ENCODE data around the gene SLC6A18.
"Not testable (repeated sequence)": the region's sequence is repeated elsewhere in the genome, so short reads cannot be mapped to it uniquely, and the experiment has no call there.

The SLC6A18 gene

DNA sequence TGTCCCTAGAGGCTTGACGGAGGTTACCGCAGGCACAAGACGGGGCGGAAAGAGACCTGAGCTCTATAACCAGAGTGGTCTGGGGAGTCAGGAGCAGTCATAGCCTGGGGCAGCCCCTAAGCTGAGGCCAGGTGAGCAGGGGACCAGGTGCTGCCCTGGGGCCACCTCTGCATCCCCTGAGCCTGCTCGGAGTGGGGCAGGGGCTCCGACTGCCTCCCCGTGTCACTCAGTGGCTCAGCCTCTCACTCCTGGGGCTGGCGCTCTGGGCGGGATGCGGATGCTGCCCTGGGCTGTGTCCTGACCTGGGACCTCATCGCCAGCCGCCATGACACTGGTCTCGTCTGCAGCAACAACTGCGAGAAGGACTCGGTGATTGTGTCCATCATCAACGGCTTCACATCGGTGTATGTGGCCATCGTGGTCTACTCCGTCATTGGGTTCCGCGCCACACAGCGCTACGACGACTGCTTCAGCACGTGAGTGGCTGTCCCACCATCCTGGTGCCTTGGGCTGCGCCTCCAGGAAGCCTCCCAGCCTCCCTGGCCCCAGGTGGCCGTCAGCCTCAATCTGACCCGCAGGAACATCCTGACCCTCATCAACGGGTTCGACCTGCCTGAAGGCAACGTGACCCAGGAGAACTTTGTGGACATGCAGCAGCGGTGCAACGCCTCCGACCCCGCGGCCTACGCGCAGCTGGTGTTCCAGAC lies 8.8 kb upstream of the SLC6A18 start:
- no peak for DNase-seq (ENCODE audit: low spot score)

DNA sequence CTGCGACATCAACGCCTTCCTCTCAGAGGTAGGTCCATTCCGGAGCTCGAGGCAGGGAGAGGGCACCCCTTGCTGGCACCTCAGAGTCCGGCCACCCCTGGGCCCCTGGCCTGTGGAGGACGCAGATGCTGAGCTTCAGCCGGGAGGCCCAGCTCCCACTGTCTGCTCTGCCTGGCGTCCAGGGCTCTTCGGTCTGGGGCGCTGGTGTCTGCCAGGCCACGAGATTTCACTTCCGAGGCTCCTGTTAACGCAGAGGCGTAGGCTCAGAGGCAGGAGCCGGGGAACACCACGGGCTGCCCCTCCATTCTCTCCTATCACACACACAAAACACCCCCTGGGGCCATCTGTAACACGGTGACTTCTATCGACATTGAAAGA lies 8.3 kb upstream of the SLC6A18 start:
- no peak for DNase-seq (ENCODE audit: low spot score)

DNA sequence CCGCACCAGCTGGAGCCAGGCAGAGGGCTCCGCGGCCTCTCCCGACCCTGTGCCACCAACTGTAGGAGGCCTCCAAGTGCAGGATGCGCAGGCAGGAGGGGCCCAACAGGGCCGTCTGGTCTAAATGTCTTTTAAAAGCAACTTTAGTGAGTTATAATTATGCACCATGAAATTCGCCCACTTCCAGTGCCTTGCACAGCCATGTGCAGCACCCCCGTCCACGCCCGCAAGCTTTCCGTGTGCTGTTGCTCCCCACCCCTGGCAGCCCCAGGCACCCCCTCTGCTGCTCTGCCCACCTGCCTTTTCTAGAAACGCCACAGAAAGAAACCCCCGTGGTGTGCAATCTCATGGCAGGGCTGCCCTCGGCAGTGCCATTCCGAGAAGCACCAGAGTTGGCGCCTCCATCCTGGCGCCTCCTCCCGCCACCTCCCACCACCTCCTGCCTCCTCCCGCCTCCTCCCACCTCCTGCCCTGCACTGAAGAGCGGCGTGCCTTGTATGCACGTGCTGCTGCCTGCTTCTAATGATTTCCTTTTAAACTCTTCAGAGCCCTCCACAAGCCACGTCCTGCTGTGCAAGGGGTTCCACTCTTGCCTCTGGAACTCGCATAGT lies 7.5 kb upstream of the SLC6A18 start:
- no peak for DNase-seq (ENCODE audit: low spot score)

GRCh38 chr5:1218351-1219080 lies 6.7 kb upstream of the SLC6A18 start:
- no peak for DNase-seq (ENCODE audit: low spot score)

GRCh38 chr5:1219098-1219767 lies 5.9 kb upstream of the SLC6A18 start:
- DNase-seq (ENCODE audit: low spot score) = no peak

DNA sequence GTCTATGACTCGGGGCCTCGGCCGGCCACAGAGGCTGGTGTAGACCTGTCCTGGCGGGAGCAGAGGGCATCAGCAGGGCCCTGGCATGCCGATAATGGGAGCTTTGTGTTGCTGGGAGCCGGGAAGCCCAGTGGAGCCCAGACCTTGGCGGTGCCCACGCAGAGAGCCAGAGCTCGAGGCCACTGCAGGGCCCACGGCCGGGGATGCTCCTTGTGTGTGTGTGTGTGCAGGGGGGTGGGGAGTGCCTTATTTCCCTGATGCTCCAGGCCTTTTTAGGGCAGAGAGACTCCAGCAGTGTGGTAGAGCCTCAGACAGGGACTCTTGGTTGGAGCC lies 5.4 kb upstream of the SLC6A18 start:
- DNase-seq (ENCODE audit: low spot score) = no peak

GRCh38 chr5:1220351-1220750 lies 4.8 kb upstream of the SLC6A18 start:
- no peak for DNase-seq (ENCODE audit: low spot score)

- no peak for DNase-seq (ENCODE audit: low spot score)
Measured at GRCh38 chr5:1220831-1221230, 4.3 kb upstream of the SLC6A18 start.

DNA sequence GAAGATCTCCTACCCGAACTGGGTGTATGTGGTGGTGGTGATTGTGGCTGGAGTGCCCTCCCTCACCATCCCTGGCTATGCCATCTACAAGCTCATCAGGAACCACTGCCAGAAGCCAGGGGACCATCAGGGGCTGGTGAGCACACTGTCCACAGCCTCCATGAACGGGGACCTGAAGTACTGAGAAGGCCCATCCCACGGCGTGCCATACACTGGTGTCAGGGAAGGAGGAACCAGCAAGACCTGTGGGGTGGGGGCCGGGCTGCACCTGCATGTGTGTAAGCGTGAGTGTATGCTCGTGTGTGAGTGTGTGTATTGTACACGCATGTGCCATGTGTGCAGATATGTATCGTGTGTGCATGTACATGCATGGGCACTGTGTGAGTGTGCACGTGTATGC lies 3.5 kb upstream of the SLC6A18 start:
- no peak for DNase-seq (ENCODE audit: low spot score)

DNA sequence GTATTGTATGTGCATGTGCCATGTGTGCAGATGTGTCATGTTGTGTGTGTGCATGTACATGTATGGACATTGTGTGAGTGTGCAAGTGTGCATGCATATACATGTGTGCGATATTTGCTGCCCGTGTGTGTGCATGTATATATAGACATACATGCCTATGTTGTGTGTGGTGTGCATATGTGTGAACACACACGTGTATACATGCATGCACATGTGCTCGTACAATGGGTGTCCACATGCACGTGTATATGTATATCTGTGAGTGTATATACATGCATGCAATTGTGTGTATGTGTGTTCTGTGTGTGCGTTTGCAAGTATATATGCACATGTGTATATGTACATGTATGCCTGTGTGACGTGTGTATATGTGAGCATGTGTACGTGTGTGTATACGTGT lies 3.0 kb upstream of the SLC6A18 start:
- DNase-seq (ENCODE audit: low spot score) = no peak

GRCh38 chr5:1222621-1223277 lies 2.4 kb upstream of the SLC6A18 start:
- no peak for DNase-seq (ENCODE audit: low spot score)

- DNase-seq (ENCODE audit: low spot score) = no peak
Measured at GRCh38 chr5:1223278-1223670, 1.9 kb upstream of the SLC6A18 start.

- DNase-seq (ENCODE audit: low spot score) = no peak
Measured at GRCh38 chr5:1224631-1225030, 550 bp upstream of the SLC6A18 start.

GRCh38 chr5:1226231-1226630 lies 1.1 kb downstream of the SLC6A18 start:
- no peak for DNase-seq (ENCODE audit: low spot score)

- no peak for DNase-seq (ENCODE audit: low spot score)
Measured at GRCh38 chr5:1226839-1227581, 1.8 kb downstream of the SLC6A18 start.

GRCh38 chr5:1227667-1228066 lies 2.5 kb downstream of the SLC6A18 start:
- no peak for DNase-seq (ENCODE audit: low spot score)

DNA sequence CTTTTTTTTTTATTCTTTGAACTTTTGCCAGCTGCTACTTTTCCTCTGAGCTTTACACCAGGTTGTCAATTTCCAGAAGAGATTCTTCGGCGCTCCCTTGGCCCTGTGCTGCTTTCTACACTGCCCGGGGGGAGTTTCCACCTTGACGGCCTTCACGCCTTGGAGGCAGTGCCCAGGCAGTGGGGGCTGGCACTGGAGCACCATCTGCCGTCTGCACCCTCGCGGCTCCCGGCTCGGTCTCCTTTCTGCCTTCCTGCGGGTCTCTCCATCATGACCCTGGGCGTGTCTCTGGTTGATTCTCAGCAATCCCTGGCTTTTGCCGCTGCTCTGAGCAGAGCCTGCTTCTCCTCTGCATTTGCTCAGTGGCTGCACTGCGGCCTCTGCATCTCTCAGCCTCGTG lies 2.9 kb downstream of the SLC6A18 start:
- no peak for DNase-seq (ENCODE audit: low spot score)

DNA sequence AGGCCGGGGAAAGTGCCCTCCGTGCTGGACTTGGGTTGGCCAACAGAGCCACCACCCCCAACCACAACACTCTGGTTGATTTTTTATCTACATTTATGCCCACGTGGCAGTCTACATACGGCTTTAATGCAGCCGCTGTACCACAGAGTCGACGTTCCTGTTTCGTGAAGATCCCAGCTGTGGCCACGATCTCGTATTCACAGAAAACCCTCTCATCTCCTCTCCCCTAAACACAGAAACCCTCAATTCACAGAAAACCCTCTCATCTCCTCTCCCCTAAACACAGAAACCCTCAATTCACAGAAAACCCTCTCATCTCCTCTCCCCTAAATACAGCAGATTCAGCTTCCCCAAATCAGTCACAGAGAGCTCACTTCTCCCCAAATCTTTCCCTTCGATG lies 3.8 kb downstream of the SLC6A18 start:
- DNase-seq (ENCODE audit: low spot score) = not testable (repeated sequence)

DNA sequence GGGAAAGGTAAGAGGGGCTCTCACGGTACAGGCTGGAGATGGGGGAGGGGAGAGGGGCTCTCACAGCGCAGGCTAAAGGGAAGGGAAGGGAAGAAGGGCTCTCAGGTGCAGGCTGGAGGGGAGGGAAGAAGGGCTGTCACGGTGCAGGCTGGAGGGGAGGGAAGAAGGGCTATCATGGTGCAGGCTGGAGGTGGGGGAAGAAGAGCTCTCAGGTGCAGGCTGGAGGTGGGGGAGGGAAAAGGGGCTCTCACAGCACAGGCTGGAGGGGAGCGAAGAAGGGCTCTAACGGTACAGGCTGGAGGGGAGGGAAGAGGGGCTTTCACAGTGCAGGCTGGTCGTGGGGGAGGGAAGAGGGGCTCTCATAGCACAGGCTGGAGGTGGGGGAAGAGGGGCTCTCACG lies 4.6 kb downstream of the SLC6A18 start:
- no peak for DNase-seq (ENCODE audit: low spot score)

DNA sequence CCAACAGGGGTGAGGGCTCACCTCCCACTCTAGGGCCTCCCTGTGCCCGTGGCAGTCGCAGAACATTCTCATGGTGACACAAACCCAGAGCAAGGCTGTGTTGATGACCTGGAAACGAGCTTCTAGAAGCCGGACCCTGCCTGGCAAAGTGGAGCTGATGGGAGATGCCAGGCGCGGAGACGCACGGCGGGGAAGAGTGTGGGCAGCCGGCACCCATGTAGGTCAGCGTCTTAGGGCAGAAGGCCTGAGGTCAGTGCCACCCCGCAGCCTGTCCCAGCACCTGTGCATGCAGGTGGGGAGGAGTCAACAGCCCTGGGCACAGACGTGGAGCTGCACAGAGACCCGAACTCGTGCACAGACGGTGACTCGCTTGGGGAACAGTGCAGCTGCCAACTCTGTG lies 5.4 kb downstream of the SLC6A18 start:
- no peak for DNase-seq (ENCODE audit: low spot score)

DNA sequence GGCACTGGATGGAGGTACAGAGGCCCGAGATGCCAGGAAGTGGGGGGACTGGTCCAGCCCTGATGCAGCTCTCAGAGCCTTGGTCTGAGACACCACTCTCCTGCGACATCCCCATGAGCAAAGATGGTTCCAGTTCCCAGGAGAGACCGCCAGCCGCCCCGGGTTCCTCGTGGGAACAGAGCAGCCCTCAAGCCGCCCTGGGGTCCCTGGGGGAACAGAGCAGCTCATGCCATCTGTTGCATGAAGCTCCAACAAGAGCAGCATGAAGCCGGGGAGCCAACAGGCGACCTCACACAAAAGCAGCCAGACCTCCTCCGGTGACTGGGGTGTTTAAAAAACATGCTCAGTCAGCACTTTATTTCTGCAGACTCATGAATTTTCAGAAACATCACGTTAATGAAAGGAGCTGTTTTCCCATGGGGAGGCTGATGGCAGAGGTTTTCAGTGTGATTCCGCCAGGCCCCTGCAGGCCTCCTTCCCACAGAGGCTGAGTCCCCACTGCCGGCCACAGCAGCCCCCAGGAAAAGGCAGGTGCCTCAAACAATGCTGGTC lies 6.2 kb downstream of the SLC6A18 start:
- DNase-seq (ENCODE audit: low spot score) = no peak

GRCh38 chr5:1232780-1233179 lies 7.6 kb downstream of the SLC6A18 start:
- DNase-seq (ENCODE audit: low spot score) = no peak

All from hematopoietic multipotent progenitor cell treated with erythropoietin and hydrocortisone succinate and interleukin-3 and kit ligand, for 17 days (in vitro differentiated cells).